ENCODE results near the gene MUC3A. TPM values are rescaled to one million over a fixed set of nuclear protein-coding genes. Genes with fewer than 3 reads are reported as not detected.

The MUC3A gene
- total and polyA plus RNA-seq, 2 of the 8 experiments (the other 6 are each of a cell fraction or from before 2014, with no cell fraction given), result 15.4 to 43.9 TPM

- no peak overlapping the region for H3K14ac ChIP-seq (ENCODE audit: insufficient read length)
- H2BK20ac ChIP-seq (ENCODE audit: low read length), result no peak overlapping the region
- no peak for TF ChIP-seq GTF2F1 (IDR thresholded peaks at IDR 0.05; ENCODE audit: borderline replicate concordance, low read depth, low read length)
- no peak for TF ChIP-seq SP2 (IDR thresholded peaks at IDR 0.05; ENCODE audit: low read length)
- no peak for TF ChIP-seq CBX8 (IDR thresholded peaks at IDR 0.05; ENCODE audit: borderline replicate concordance, low read depth, low read length)
- no peak for TF ChIP-seq SIX5 (IDR thresholded peaks at IDR 0.05; ENCODE audit: low read depth, low read length)
- no peak for TF ChIP-seq TAF1 (IDR thresholded peaks at IDR 0.05; ENCODE audit: low read depth, low read length)
- no peak for TF ChIP-seq SUZ12 (IDR thresholded peaks at IDR 0.05; ENCODE audit: low read length)
- TF ChIP-seq SRF (IDR thresholded peaks at IDR 0.05; ENCODE audit: low read depth, low read length), result no peak
- no peak for TF ChIP-seq SAP30 (IDR thresholded peaks at IDR 0.05; ENCODE audit: insufficient read depth, insufficient replicate concordance, low read length)
- TF ChIP-seq NRF1 (IDR thresholded peaks at IDR 0.05; ENCODE audit: low read depth, low read length), result no peak
- TF ChIP-seq RAD21 (IDR thresholded peaks at IDR 0.05 in 1 of 2, conservative IDR thresholded peaks at IDR 0.05 in 1 of 2; ENCODE audit: low read depth in 2 of 2, low read length in 2 of 2), result no peak
- TF ChIP-seq MAFK (IDR thresholded peaks at IDR 0.05; ENCODE audit: low read depth, low read length), result no peak
- no peak for TF ChIP-seq SIN3A (conservative IDR thresholded peaks at IDR 0.05 in 1 of 2, IDR thresholded peaks at IDR 0.05 in 1 of 2; ENCODE audit: low read depth in 1 of 2, low read length in 2 of 2)
- no peak overlapping the region for H2BK5ac ChIP-seq (ENCODE audit: low read depth, low read length)
- no peak overlapping the region for H3K56ac ChIP-seq (replicated peaks; ENCODE audit: insufficient read length, low read depth, low read length)
- no peak overlapping the region for H3K4me3 ChIP-seq (ENCODE audit: extremely low read depth in 1 of 4, insufficient read depth in 2 of 4, low read depth in 3 of 4, low read length in 4 of 4)
- no peak overlapping the region for H3K9ac ChIP-seq (replicated peaks in 1 of 4; ENCODE audit: extremely low read depth in 1 of 4, low read depth in 3 of 4, low read length in 3 of 4)
- no peak overlapping the region for H2BK15ac ChIP-seq (ENCODE audit: low read length)
- no peak overlapping the region for H3K23ac ChIP-seq (ENCODE audit: insufficient read length)
- no peak overlapping the region for H4K5ac ChIP-seq (ENCODE audit: insufficient read length, low read depth, low read length)
- 74% methylated on average over 7 of the region's 7 CpGs; no CpG with 5 or more reads in 1 of the 2 experiments for WGBS, 2 experiments (ENCODE audit: extremely low coverage in 1 of 2, insufficient coverage in 1 of 2, insufficient read length in 1 of 2, insufficient replicate concordance in 2 of 2, low coverage in 1 of 2, low lambda C conversion rate in 2 of 2, missing lambda C conversion rate in 1 of 2)
- H4K8ac ChIP-seq (ENCODE audit: extremely low read depth, insufficient read depth, low read length), result no peak overlapping the region
- no peak overlapping the region for H3K18ac ChIP-seq (ENCODE audit: extremely low read depth, low read length)
- H2BK120ac ChIP-seq (replicated peaks; ENCODE audit: low read depth, low read length), result no peak overlapping the region
- no peak overlapping the region for H4K91ac ChIP-seq (replicated peaks; ENCODE audit: insufficient read length, low read length)
- no peaks in the 10 kb centered on the region; the same call in 1 of the 2 replicates for H3K23me2 ChIP-seq (ENCODE audit: low read depth, low read length)
- no peak overlapping the region for H3K27ac ChIP-seq (ENCODE audit: low read depth, low read length)
- H3K79me2 ChIP-seq (ENCODE audit: control insufficient read depth in 1 of 2, insufficient read depth in 2 of 2, low read length in 2 of 2), result no peaks in the 10 kb centered on the region
- peaks cover 0 to 4% of the 10 kb centered on the region in 2 experiments for H4K20me1 ChIP-seq (replicated peaks in 1 of 2; ENCODE audit: control insufficient read depth in 1 of 2, insufficient read depth in 2 of 2, low read length in 2 of 2)
- no peak overlapping the region for H2AFZ ChIP-seq (ENCODE audit: low read length)
- no peaks in the 10 kb centered on the region for H3K36me3 ChIP-seq (ENCODE audit: control insufficient read depth in 2 of 4, insufficient read depth in 4 of 4, low read length in 3 of 4)
- CTCF ChIA-PET (ENCODE audit: partially characterized antibody), result interaction anchor here (0.7 to 4.5 kb wide), 6 partner anchors 14 to 1573 kb away, joined by 3 to 21 read pairs (median 5); no protein-coding TSS in a partner anchor
- DNase-seq (ENCODE audit: low read depth in 1 of 2, low spot score in 2 of 2) (no peak), FAIRE-seq (no peak)
- peaks cover 2 to 7% (median 6%) of the 10 kb centered on the region in 4 experiments for H3K27me3 ChIP-seq (replicated peaks in 1 of 4; ENCODE audit: control insufficient read depth in 3 of 4, extremely low read depth in 1 of 4, insufficient read depth in 3 of 4, low read length in 3 of 4)
- H3K4me2 ChIP-seq (ENCODE audit: insufficient read depth in 1 of 2, low read depth in 2 of 2, low read length in 2 of 2), result no peak overlapping the region
- peaks cover 4 to 14% (median 8%) of the 10 kb centered on the region in 4 experiments for H3K4me1 ChIP-seq (replicated peaks in 1 of 4; ENCODE audit: control insufficient read depth in 3 of 4, insufficient read depth in 4 of 4, low read length in 3 of 4)
- no peak overlapping the region for H2BK12ac ChIP-seq (ENCODE audit: low read depth, low read length)
- POLR2A ChIA-PET (ENCODE audit: partially characterized antibody), result interaction anchor here (0.7 to 1.5 kb wide), 4 partner anchors 8 to 1028 kb away, joined by 3 to 4 read pairs (median 4); no protein-coding TSS in a partner anchor
- H3K9me3 ChIP-seq (ENCODE audit: insufficient read depth in 2 of 2, low read depth in 1 of 2, low read length in 1 of 2), result no peaks in the 10 kb centered on the region
- H3K4ac ChIP-seq (replicated peaks; ENCODE audit: insufficient read length, low read depth, low read length), result no peak overlapping the region
- H2AK5ac ChIP-seq (ENCODE audit: low read depth, low read length), result no peak overlapping the region
- H3K79me1 ChIP-seq (ENCODE audit: low read depth, low read length), result no peaks in the 10 kb centered on the region; the same call in 1 of the 2 replicates
Measured at GRCh38 chr7:100972002-100972347, 22.6 kb downstream of the MUC3A start.

All from H1 (cell line).